Measurements from ENCODE around the gene GPR135. TPM values are rescaled to one million over a fixed set of nuclear protein-coding genes. Genes with fewer than 3 reads are reported as not detected.

Gene GPR135
- total RNA-seq, 1 donor from 2014 or later = 4.7 TPM

DNA sequence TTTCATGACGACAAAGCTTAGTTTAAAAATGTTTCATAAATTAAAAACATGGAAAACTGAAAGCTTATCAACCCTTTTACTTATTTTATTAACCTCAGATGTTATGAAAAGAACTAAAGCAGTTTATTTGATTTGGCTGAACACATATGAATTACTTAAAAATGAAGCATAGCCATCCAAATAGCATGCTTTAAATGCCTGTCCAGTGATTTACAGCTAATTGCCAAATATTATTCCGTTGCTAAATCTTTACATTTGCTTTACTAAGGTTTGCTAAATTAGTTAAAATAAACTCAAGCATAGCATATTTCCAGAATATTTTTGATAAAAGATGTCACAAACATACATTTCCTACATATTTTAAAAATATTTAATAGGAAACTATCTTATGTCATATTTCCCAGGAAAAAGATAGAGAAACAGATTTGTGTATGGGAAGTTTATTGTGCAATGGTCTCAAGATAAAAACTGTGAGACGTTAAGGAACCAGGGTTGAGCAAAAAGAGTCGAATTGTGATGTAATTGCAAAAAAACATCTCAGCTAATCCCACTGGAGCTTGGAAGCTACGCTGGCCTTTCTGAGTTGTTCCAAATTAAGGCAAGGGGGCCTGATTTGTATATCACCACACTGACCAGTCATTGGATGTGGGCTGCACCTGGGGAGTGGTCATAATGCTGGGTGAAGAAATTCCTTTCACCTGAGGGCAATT is 25.8 kb downstream of the GPR135 start:
- Histone ChIP-seq H3K9me3 (no peaks in the 10 kb centered on the region), H3K27me3 (no peaks in the 10 kb centered on the region), H3K27ac (peak overlapping the region; percentile 41 to 69), H3K4me1 (peaks cover 2 to 36% of the 10 kb centered on the region in 2 donors), H3K4me3 (no peak overlapping the region), H3K36me3 (no peaks in the 10 kb centered on the region)
- DNase-seq (ENCODE audit: low spot score in 2 of 2) = no peak
- TF ChIP-seq, protein P1, sequence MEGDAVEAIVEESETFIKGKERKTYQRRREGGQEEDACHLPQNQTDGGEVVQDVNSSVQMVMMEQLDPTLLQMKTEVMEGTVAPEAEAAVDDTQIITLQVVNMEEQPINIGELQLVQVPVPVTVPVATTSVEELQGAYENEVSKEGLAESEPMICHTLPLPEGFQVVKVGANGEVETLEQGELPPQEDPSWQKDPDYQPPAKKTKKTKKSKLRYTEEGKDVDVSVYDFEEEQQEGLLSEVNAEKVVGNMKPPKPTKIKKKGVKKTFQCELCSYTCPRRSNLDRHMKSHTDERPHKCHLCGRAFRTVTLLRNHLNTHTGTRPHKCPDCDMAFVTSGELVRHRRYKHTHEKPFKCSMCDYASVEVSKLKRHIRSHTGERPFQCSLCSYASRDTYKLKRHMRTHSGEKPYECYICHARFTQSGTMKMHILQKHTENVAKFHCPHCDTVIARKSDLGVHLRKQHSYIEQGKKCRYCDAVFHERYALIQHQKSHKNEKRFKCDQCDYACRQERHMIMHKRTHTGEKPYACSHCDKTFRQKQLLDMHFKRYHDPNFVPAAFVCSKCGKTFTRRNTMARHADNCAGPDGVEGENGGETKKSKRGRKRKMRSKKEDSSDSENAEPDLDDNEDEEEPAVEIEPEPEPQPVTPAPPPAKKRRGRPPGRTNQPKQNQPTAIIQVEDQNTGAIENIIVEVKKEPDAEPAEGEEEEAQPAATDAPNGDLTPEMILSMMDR (IDR thresholded peaks at IDR 0.05) = no peak
- intact Hi-C loops (cut with DNase I) = loop anchor here (5.0 kb wide), 1 partner anchor 92 kb away; no protein-coding TSS in a partner anchor

GRCh38 chr14:59438195-59438647 is 27.0 kb downstream of the GPR135 start:
- intact Hi-C loops (cut with DNase I) = loop anchor here (5.0 kb wide), 1 partner anchor 91 kb away; no protein-coding TSS in a partner anchor
- Histone ChIP-seq H3K27me3 (no peaks in the 10 kb centered on the region), H3K4me1 (peaks cover 2 to 36% of the 10 kb centered on the region in 2 donors), H3K4me3 (no peak overlapping the region), H3K9me3 (no peaks in the 10 kb centered on the region), H3K36me3 (no peaks in the 10 kb centered on the region), H3K27ac (peak overlapping the region; percentile 41 to 69)
- DNase-seq (ENCODE audit: low spot score in 2 of 2) = no peak
- TF ChIP-seq, protein P1 (IDR thresholded peaks at IDR 0.05) = no peak

DNA sequence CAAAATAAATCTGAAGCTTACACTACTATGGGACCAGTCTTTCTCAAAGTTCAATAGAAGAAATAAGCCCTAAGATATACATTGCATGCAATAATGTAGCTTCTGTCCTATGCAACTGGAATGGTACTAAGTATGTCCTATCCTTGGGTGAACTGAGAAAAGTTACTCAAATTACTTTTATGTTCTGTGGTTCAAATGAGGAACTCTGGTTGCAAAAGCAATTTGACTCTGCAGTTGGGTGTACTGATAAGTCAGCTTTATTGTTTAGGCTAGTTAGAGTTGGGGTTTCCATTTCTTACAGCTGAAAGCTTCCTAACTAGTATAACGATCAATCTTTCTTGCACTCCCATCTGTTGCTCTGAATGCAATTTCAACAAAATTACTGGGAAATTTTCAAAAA is 29.2 kb downstream of the GPR135 start:
- TF ChIP-seq, protein P1 (IDR thresholded peaks at IDR 0.05) = no peak
- Histone ChIP-seq H3K36me3 (no peaks in the 10 kb centered on the region), H3K4me1 (peaks cover 2 to 36% of the 10 kb centered on the region in 2 donors), H3K9me3 (no peaks in the 10 kb centered on the region), H3K27me3 (no peaks in the 10 kb centered on the region), H3K27ac (peak overlapping the region in 1 of 2 donors; percentile 59), H3K4me3 (no peak overlapping the region)
- intact Hi-C loops (cut with DNase I) = loop anchor here (5.0 kb wide), 1 partner anchor 89 kb away; no protein-coding TSS in a partner anchor
- DNase-seq (ENCODE audit: low spot score in 2 of 2) = no peak

DNA sequence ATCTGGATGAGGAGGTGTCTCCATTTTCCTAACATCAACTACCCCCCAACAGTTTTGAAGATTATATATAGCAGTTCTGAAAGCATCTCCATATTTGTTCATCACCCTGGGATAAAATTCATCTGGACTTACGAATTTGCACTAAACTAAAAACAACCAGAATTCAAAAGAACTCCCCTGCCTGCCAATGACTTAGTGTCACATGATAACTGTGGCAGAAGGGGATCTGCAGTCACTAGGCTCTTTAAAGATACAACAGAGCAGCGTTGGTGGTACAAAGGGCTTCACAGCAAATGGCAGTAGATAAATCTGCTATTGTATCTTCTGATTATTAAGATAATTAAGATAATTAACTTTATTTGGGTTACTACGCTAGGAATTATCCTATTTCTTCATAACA is 30.1 kb downstream of the GPR135 start:
- TF ChIP-seq, protein P1 (IDR thresholded peaks at IDR 0.05) = no peak
- no peak overlapping the region for H3K4me3 ChIP-seq
- no peak for DNase-seq (ENCODE audit: low spot score in 2 of 2)
- intact Hi-C loops (cut with DNase I) = loop anchor here (5.0 kb wide), 1 partner anchor 88 kb away; no protein-coding TSS in a partner anchor
- H3K9me3 ChIP-seq = no peaks in the 10 kb centered on the region
- H3K4me1 ChIP-seq = peaks cover 2 to 35% of the 10 kb centered on the region in 2 donors
- no peaks in the 10 kb centered on the region for H3K27me3 ChIP-seq
- H3K27ac ChIP-seq = peak overlapping the region; percentile 32 to 59
- no peaks in the 10 kb centered on the region for H3K36me3 ChIP-seq

GRCh38 chr14:59429790-59430189 is 35.4 kb downstream of the GPR135 start:
- DNase-seq (ENCODE audit: low spot score in 2 of 2) = no peak
- Histone ChIP-seq H3K9me3 (no peaks in the 10 kb centered on the region), H3K27me3 (no peaks in the 10 kb centered on the region), H3K4me1 (peaks cover 0 to 29% of the 10 kb centered on the region in 2 donors), H3K4me3 (no peak overlapping the region), H3K27ac (no peak overlapping the region), H3K36me3 (no peaks in the 10 kb centered on the region)
- TF ChIP-seq, protein P1 (IDR thresholded peaks at IDR 0.05) = no peak
- intact Hi-C loops (cut with DNase I) = loop anchor here (10.0 kb wide), 1 partner anchor 795 kb away; the partner anchor contains the start of gene DACT1

Data from ascending aorta (tissue), 2 donors.